Renal cortex interstitium (tissue), 11 donors: Measurements from ENCODE around the gene NEK6. TPM values are rescaled to one million over a fixed set of nuclear protein-coding genes. Genes with fewer than 3 reads are reported as not detected.

ENCODE experiments used
- DNase-seq, 11 donors: peaks; one replicate each; pipeline ENCODE4 v3.0.0-alpha.2; 2013; ENCODE audit warnings: low read depth in 9 of 11, low spot score in 4 of 11; ENCODE audit errors: extremely low read depth in 1 of 11
- polyA plus RNA-seq, 3 donors: library from polyadenylated mRNA; unstranded; fragments of 120-200 nt; gene quantifications; one replicate each; pipeline ENCODE4 v1.2.1, GENCODE V29; 2013; ENCODE audit not compliant: insufficient read length in 3 of 3

The NEK6 gene
- polyA plus RNA-seq, 3 donors = 28.1 to 34.1 (median 28.5) TPM

GRCh38 chr9:124395826-124396225 lies 138.1 kb downstream of the NEK6 start:
- DNase-seq = no peak

GRCh38 chr9:124398191-124398935 lies 140.6 kb downstream of the NEK6 start:
- no peak for DNase-seq

GRCh38 chr9:124399323-124399967 lies 141.7 kb downstream of the NEK6 start:
- no peak for DNase-seq

- no peak for DNase-seq
Measured at GRCh38 chr9:124399968-124400940, 142.5 kb downstream of the NEK6 start.

Other genes starting within 250 kb of the NEK6 start
- gene LHX2, start 246.2 kb upstream of the NEK6 start, polyA plus RNA-seq = under 1 TPM in 2 of 3 donors, not detected in 1; 0.16 to 0.23 TPM
- gene PSMB7, start 157.5 kb downstream of the NEK6 start, polyA plus RNA-seq = 100 to 1,000 TPM; 190 to 234 (median 223) TPM
- under 1 TPM in 2 of 3 donors, not detected in 1; 0.16 to 0.17 TPM for gene ADGRD2, start 192.5 kb downstream of the NEK6 start, polyA plus RNA-seq
- under 1 TPM; 0.06 to 0.11 (median 0.11) TPM for gene NR5A1, start 249.4 kb downstream of the NEK6 start, polyA plus RNA-seq